ENCODE data around the gene KCNG1.

The KCNG1 gene

GRCh38 chr20:50987493-50988210 is 35.3 kb downstream of the KCNG1 start:
- no peak for DNase-seq (ENCODE audit: extremely low read depth, insufficient read length)
- peak; percentile 72 for TF ChIP-seq CTCF (IDR thresholded peaks at IDR 0.05; ENCODE audit: insufficient read depth, low read length, poor library complexity, severe bottlenecking)
- Histone ChIP-seq H3K4me3 (replicated peaks; ENCODE audit: low read depth, low read length) (no peak overlapping the region), H3K27me3 (replicated peaks; ENCODE audit: control insufficient read depth, insufficient read depth, low read length) (no peaks in the 10 kb centered on the region), H3K36me3 (ENCODE audit: control insufficient read depth, insufficient read depth, low read length) (no peaks in the 10 kb centered on the region)

DNA sequence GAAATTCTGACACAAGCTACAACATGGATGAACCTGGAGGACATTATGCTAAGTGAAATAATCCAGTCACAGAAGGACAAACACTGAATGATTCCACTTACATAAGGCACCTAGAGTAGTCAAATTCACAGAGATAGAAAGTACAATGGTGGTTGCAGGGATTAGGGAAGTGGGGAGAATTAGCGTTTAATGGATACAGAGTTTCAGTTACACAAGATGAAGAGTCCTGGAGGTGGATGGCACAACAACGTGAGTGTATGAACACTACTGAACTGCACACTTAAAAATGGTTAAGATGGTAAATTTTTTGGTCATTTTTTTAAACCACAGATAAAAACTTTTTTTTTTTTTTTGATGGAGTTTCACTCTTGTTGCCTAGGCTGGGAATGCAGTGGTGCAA is 39.6 kb downstream of the KCNG1 start:
- H3K36me3 ChIP-seq (ENCODE audit: control insufficient read depth, insufficient read depth, low read length), result no peaks in the 10 kb centered on the region
- H3K4me3 ChIP-seq (replicated peaks; ENCODE audit: low read depth, low read length), result no peak overlapping the region
- no peak for TF ChIP-seq CTCF (IDR thresholded peaks at IDR 0.05; ENCODE audit: insufficient read depth, low read length, poor library complexity, severe bottlenecking)
- H3K27me3 ChIP-seq (replicated peaks; ENCODE audit: control insufficient read depth, insufficient read depth, low read length), result no peaks in the 10 kb centered on the region; the same call in 1 of the 2 replicates
- no peak for DNase-seq (ENCODE audit: extremely low read depth, insufficient read length)

GRCh38 chr20:50982363-50982762 is 40.5 kb downstream of the KCNG1 start:
- H3K27me3 ChIP-seq (replicated peaks; ENCODE audit: control insufficient read depth, insufficient read depth, low read length), result no peaks in the 10 kb centered on the region; the same call in 1 of the 2 replicates
- H3K36me3 ChIP-seq (ENCODE audit: control insufficient read depth, insufficient read depth, low read length), result no peaks in the 10 kb centered on the region
- no peak for DNase-seq (ENCODE audit: extremely low read depth, insufficient read length)
- H3K4me3 ChIP-seq (replicated peaks; ENCODE audit: low read depth, low read length), result no peak overlapping the region
- no peak for TF ChIP-seq CTCF (IDR thresholded peaks at IDR 0.05; ENCODE audit: insufficient read depth, low read length, poor library complexity, severe bottlenecking)

DNA sequence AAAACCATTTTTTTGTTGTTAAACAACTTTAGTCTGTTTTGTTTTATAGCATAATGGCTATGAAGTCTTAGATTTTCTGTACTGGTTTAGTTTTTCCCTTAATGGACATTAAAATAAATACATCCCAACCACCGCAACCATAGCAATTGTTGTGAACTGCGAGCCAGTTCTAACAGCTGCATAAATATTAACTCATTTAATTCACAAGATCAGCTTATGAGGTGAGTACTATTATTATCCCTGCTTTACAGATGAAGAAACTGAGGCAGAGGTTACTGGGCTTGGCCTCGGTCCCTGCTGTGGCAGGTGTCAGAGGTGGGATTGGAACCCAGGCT is 41.2 kb downstream of the KCNG1 start:
- Histone ChIP-seq H3K4me3 (replicated peaks; ENCODE audit: low read depth, low read length) (no peak overlapping the region), H3K36me3 (ENCODE audit: control insufficient read depth, insufficient read depth, low read length) (no peaks in the 10 kb centered on the region), H3K27me3 (replicated peaks; ENCODE audit: control insufficient read depth, insufficient read depth, low read length) (no peaks in the 10 kb centered on the region; the same call in 1 of the 2 replicates)
- TF ChIP-seq CTCF (IDR thresholded peaks at IDR 0.05; ENCODE audit: insufficient read depth, low read length, poor library complexity, severe bottlenecking), result no peak
- DNase-seq (ENCODE audit: extremely low read depth, insufficient read length), result no peak

DNA sequence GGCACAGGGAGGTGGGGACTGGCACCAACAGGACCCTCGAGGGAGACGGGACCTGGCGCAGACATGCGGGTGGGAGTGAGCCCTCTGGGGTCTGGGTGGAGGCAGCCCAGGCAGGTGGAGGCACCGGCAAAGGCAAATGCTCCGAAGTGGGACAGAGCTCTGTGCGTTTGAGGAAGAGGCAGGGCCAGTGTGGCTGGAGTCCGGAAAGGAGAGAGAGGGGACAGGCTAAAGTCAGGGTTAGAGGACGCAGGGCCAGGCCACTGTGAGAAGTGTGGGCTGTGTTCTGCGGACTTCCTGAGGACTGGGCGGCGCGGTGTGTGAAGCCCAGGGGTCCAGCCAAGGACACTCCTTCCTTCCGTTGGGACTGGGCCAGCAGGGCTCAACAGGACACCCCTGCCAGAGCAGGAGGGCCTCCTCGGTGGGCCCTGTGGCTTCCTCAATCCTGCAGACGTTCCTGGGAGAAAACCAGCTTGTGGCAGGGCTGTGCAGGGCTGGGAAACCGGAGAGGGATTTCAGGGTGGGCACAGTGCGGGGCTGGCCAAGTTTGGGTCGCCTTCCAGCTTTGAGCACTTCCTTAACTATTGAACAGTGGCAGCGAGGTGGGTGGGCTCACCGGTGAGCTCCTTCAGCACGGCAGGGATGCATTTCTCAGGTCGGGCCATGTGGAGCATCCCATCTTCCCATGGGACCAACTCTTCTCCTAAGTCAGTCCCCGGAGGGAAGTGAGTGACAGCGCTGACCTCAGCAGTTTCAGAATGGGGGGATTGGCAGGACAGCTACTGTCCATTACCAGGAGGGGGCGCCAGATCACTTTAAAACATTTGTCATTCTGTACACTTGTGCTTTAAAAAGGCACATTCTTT is 41.8 kb downstream of the KCNG1 start:
- no peak for DNase-seq (ENCODE audit: extremely low read depth, insufficient read length)
- H3K36me3 ChIP-seq (ENCODE audit: control insufficient read depth, insufficient read depth, low read length), result no peaks in the 10 kb centered on the region

More for the DNA sequence above, 41.8 kb downstream of the KCNG1 start:
- TF ChIP-seq CTCF (IDR thresholded peaks at IDR 0.05; ENCODE audit: insufficient read depth, low read length, poor library complexity, severe bottlenecking), result peak; percentile 80
- Histone ChIP-seq H3K4me3 (replicated peaks; ENCODE audit: low read depth, low read length) (no peak overlapping the region), H3K27me3 (replicated peaks; ENCODE audit: control insufficient read depth, insufficient read depth, low read length) (no peaks in the 10 kb centered on the region; the same call in 1 of the 2 replicates)

Measured in GM06990 (cell line).